Activated naive CD8-positive, alpha-beta T cell treated with anti-CD3 and anti-CD28 coated beads for 36 hours (primary cell): Measurements from ENCODE around the gene CAMK2G. TPM values are rescaled to one million over a fixed set of nuclear protein-coding genes. Genes with fewer than 3 reads are reported as not detected.
A peak's percentile ranks its signal among the peaks of the same experiment; 100 is the strongest.

ENCODE experiments used
- DNase-seq: peaks from one replicate; pipeline ENCODE4 v3.0.0; 2021
- H3K27ac Mint-ChIP-seq: one replicate; pipeline ENCODE4 v1.8.0; 2022; ENCODE audit warnings: mild to moderate bottlenecking, moderate library complexity, mixed read lengths
- H3K27me3 Mint-ChIP-seq: one replicate; pipeline ENCODE4 v1.8.0; 2022; ENCODE audit warnings: mild to moderate bottlenecking, mixed read lengths
- H3K36me3 Mint-ChIP-seq: one replicate; pipeline ENCODE4 v1.8.0; 2021; ENCODE audit warnings: mild to moderate bottlenecking, mixed read lengths
- H3K4me1 Mint-ChIP-seq: one replicate; pipeline ENCODE4 v1.8.0; 2021; ENCODE audit warnings: mixed read lengths
- H3K4me3 Mint-ChIP-seq: one replicate; pipeline ENCODE4 v1.8.0; 2022; ENCODE audit warnings: mild to moderate bottlenecking, moderate library complexity, mixed read lengths
- H3K9me3 Mint-ChIP-seq: one replicate; pipeline ENCODE4 v1.8.0; 2022; ENCODE audit warnings: mixed read lengths
- total RNA-seq, 2 experiments: library from RNA; stranded (reverse); gene quantifications; one replicate each; pipeline ENCODE4 v1.2.3, GENCODE V29; 2021

CAMK2G gene
- total RNA-seq, 2 experiments from 2014 or later, result 16.5 to 17.4 TPM

DNA sequence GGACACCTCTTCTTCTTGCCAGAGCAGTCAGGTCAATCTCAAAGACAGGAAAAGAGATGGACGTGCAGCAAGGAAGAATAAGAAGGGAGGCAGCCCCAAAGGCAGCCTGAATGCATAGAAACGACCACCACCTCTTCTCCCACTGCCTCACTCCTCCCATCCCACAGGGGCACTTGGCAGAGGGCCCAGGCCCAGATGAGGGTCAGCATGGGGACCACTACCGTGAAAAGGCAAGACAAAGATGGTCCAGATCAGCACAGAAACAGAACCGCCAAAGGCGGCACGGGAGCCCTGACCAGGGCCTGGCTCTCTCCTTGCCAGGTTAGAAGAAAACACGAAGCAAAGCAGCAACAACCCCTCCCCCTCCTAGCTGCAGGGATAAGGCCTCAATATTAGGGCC is 61.0 kb downstream of the CAMK2G start:
- no peaks in the 10 kb centered on the region for H3K27me3 Mint-ChIP-seq
- no peak overlapping the region for H3K4me3 Mint-ChIP-seq
- H3K4me1 Mint-ChIP-seq, result peaks cover 19% of the 10 kb centered on the region
- H3K9me3 Mint-ChIP-seq, result no peaks in the 10 kb centered on the region
- H3K36me3 Mint-ChIP-seq, result peaks cover 21% of the 10 kb centered on the region
- no peak overlapping the region for H3K27ac Mint-ChIP-seq
- no peak for DNase-seq

GRCh38 chr10:73812657-73813056 is 61.7 kb downstream of the CAMK2G start:
- DNase-seq, result no peak
- H3K27ac Mint-ChIP-seq, result peak overlapping the region; percentile 13
- H3K4me3 Mint-ChIP-seq, result no peak overlapping the region
- H3K4me1 Mint-ChIP-seq, result peaks cover 25% of the 10 kb centered on the region
- H3K36me3 Mint-ChIP-seq, result peaks cover 21% of the 10 kb centered on the region
- H3K27me3 Mint-ChIP-seq, result no peaks in the 10 kb centered on the region
- no peaks in the 10 kb centered on the region for H3K9me3 Mint-ChIP-seq

DNA sequence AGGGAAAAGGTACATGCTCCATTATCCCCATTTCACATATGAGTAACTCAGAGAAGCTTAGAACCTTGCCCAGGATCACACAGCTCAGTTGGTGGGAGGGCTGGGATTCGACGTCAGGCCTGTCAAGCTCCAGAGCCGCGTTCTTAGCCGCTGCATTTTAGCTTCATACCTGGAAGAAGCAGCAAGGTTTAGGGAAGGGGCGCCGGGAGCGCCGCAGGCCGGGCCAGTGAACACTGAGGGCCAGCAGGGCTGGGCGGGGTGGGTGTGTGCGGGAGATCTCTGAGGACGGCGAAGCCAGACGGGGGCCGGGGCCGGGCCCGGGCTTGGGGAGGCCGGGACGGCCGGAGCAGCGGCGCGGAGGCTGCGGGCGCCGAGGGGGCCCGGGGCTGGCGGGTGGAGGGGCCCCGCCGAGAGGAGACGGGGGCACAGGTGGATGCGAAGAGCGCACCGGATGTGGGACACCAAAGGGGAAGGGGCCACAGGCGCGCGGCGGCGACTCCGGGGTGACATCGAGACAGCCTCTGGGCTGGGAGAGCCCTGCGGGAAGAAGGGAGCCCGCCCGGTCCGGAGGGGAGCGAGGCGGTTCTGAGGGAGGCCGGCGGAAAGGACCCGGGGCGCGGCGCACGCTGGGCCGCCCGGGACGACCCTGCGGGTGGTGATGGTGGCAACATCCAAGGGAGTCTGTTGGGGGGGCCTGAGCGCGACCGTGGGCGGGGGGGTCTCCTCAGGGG is 63.5 kb downstream of the CAMK2G start:
- Mint-ChIP-seq H3K4me1 (peaks cover 37% of the 10 kb centered on the region), H3K9me3 (no peaks in the 10 kb centered on the region), H3K36me3 (peaks cover 29% of the 10 kb centered on the region), H3K4me3 (peak overlapping the region; percentile 93), H3K27ac (peak overlapping the region; percentile 99), H3K27me3 (no peaks in the 10 kb centered on the region)
- peak; percentile 67 for DNase-seq

- Mint-ChIP-seq H3K27ac (peak overlapping the region; percentile 99), H3K36me3 (peaks cover 29% of the 10 kb centered on the region), H3K27me3 (no peaks in the 10 kb centered on the region), H3K4me1 (peaks cover 38% of the 10 kb centered on the region), H3K9me3 (no peaks in the 10 kb centered on the region), H3K4me3 (peak overlapping the region; percentile 93)
- DNase-seq, result no peak
These were observed 64.0 kb downstream of the CAMK2G start for GRCh38 chr10:73810358-73810734.

- H3K36me3 Mint-ChIP-seq, result peaks cover 31% of the 10 kb centered on the region
- H3K4me1 Mint-ChIP-seq, result peaks cover 40% of the 10 kb centered on the region
- H3K27me3 Mint-ChIP-seq, result no peaks in the 10 kb centered on the region
These were observed 65.1 kb downstream of the CAMK2G start for GRCh38 chr10:73809061-73809818.

DNA sequence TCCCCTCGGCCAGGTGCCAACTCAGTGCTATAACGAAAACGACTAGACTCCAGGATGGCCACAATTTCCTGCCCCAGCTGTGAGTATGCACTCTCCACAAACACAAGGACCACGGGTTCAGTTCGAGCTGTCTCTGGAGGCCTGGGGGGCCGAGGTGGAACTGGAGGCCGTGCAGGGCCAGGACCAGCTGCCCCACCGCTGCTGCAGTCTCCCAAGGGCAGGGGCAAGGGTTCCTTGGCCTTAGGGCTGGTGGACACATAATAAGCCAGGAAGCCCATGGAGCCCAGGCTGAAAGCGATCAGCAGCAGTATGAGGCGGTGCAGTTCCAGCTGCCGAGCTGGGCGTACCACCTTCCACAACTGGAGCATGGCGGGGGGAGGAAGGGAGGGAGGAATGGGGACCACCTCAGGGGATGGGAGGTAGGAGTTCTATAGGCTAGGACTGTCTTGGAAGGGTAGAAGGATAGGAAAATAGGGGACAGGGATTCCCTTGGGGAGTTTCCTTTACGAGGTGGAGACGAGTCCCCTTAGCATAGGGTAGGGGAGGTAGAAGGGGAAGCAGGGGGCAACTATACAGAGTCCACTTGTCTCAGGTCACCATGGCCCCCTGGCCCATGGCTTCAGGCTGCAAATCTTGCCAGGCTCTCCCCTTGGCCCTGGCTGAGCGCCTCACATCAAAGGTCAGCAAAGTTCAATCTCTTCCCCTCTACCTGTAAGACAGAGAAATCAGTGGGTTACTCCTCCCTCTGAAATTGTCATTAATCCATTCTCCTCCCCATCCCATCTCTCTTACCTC is 66.1 kb downstream of the CAMK2G start:
- Mint-ChIP-seq H3K4me1 (peaks cover 48% of the 10 kb centered on the region), H3K9me3 (no peaks in the 10 kb centered on the region), H3K4me3 (peak overlapping the region; percentile 7), H3K27ac (no peak overlapping the region), H3K27me3 (no peaks in the 10 kb centered on the region), H3K36me3 (peaks cover 38% of the 10 kb centered on the region)
- DNase-seq, result no peak

More at GRCh38 chr10:73809061-73809818, 65.1 kb downstream of the CAMK2G start:
- H3K9me3 Mint-ChIP-seq, result no peaks in the 10 kb centered on the region
- DNase-seq, result no peak
- peak overlapping the region; percentile 93 for H3K4me3 Mint-ChIP-seq
- H3K27ac Mint-ChIP-seq, result peak overlapping the region; percentile 99

GRCh38 chr10:73807471-73807870 is 66.9 kb downstream of the CAMK2G start:
- Mint-ChIP-seq H3K27me3 (no peaks in the 10 kb centered on the region), H3K4me1 (peaks cover 54% of the 10 kb centered on the region), H3K27ac (no peak overlapping the region), H3K36me3 (peaks cover 44% of the 10 kb centered on the region), H3K9me3 (no peaks in the 10 kb centered on the region), H3K4me3 (no peak overlapping the region)
- DNase-seq, result no peak

DNA sequence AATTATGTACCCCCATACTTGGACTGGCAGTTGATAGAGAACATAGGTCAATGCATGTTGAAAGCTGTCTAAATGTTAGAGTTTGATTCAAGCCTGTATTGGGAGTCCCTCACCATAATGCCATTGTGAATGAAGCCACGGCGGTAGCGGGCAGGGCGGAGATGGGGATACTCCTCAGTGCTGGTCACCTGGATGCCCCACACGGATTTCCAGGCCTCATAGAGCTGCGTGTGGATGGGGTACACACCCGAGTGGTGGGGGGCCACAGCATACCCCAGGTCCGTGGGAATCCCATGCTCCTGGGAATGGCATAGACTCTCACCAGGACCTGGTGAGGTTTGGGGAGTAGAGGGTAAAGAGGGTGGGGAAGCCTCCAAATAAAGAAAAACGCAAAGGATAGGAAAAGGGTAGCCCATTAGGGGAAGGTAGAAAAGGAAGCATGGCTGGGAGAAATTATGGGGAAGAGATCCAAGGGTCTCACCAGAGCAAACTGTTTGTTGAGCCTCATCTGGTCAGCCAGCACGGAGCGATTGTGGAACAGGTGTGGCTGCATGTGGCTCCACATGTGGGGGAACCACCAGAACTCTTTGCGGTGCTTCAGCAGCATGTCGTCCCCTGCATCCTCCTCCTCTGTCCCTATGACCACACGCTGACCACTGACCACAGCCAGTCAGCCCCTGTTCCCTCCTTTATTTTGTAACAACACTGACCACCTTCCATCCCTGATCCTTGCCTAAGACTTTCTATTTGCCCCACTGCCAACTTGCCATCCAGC is 68.0 kb downstream of the CAMK2G start:
- DNase-seq, result no peak
- H3K36me3 Mint-ChIP-seq, result peaks cover 47% of the 10 kb centered on the region
- H3K4me3 Mint-ChIP-seq, result peak overlapping the region; percentile 1
- no peaks in the 10 kb centered on the region for H3K27me3 Mint-ChIP-seq
- H3K9me3 Mint-ChIP-seq, result no peaks in the 10 kb centered on the region
- peak overlapping the region; percentile 10 for H3K27ac Mint-ChIP-seq
- peaks cover 54% of the 10 kb centered on the region for H3K4me1 Mint-ChIP-seq

DNA sequence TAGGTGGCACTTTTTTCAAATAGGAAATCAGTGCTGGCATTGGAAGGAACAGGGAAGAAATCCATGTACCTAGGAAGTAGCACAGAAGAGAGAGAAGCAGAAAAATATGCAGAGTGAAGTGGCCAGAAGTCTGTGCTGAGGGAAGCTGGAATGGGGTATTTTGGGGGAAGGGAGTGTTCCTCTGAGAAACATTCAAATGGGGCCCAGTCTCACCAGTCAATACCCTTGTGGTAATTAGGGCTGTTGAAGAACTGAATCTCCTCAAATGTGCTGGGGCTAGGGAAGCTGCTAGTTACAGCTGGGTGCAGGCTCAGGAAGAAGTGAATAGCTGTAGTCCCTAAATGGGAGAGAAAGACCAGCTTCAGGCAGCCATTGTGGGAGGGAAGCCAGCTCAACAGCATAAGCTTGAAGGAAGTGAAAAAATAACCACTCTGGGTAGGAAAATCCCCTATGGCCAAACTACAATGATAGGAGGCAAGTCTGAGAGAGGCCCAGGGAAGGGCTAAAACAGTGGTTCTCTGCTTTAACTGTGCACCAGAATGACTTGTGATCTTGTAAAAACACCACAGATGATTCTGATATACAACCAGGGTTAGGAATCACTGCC is 70.6 kb downstream of the CAMK2G start:
- Mint-ChIP-seq H3K36me3 (peaks cover 32% of the 10 kb centered on the region), H3K27ac (peak overlapping the region; percentile 73), H3K27me3 (no peaks in the 10 kb centered on the region), H3K9me3 (no peaks in the 10 kb centered on the region), H3K4me1 (peaks cover 39% of the 10 kb centered on the region), H3K4me3 (no peak overlapping the region)
- DNase-seq, result no peak

DNA sequence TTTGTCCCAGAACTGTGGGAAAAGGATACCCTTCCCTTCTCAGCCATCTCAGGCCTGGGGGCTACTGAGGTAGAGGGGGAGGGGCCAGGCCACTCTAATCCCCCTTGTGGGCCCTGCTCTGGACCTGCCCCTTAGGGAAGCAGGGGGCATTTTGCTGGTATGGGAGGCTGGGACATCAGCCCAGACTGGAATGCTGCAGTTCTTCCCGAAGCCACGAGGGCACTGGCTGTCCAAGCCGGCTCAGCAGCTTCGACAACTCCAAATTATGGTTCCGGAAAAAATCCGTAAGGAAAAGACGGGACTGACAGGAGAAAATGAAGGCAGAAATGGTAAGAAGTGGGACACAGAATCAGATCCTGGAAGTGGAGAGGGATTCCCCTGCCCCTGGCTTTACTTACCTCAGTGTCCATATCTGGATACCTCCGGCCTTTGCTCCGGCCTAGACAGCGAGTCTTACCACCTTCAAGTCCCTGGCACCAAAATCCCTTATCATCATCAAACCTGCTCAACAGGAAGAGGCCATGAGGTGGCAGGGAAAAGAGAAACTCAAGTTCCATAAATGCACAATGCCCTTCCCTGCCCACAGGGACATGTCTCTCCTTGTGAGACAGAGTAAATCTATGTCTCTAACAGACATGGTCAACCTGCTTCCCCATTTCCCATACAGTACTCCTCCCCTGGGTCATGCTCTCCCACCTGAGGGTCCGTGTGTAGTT is 71.9 kb downstream of the CAMK2G start:
- H3K27ac Mint-ChIP-seq, result peak overlapping the region; percentile 73
- DNase-seq, result no peak
- peaks cover 26% of the 10 kb centered on the region for H3K4me1 Mint-ChIP-seq
- no peaks in the 10 kb centered on the region for H3K9me3 Mint-ChIP-seq
- H3K4me3 Mint-ChIP-seq, result no peak overlapping the region
- peaks cover 30% of the 10 kb centered on the region for H3K36me3 Mint-ChIP-seq
- no peaks in the 10 kb centered on the region for H3K27me3 Mint-ChIP-seq

DNA sequence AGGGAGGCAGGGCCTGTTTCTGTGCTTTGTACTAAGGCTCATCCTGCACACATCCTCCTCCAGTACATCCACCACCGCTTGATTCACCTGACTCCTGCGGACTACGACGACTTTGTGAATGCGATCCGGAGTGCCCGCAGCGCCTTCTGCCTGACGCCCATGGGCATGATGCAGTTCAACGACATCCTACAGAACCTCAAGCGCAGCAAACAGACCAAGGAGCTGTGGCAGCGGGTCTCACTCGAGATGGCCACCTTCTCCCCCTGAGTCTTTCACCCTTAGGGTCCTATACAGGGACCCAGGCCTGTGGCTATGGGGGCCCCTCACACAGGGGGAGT is 73.1 kb downstream of the CAMK2G start:
- H3K4me1 Mint-ChIP-seq, result peaks cover 17% of the 10 kb centered on the region
- no peaks in the 10 kb centered on the region for H3K9me3 Mint-ChIP-seq
- H3K27ac Mint-ChIP-seq, result peak overlapping the region; percentile 39
- H3K4me3 Mint-ChIP-seq, result no peak overlapping the region
- peaks cover 20% of the 10 kb centered on the region for H3K36me3 Mint-ChIP-seq
- H3K27me3 Mint-ChIP-seq, result no peaks in the 10 kb centered on the region
- no peak for DNase-seq

DNA sequence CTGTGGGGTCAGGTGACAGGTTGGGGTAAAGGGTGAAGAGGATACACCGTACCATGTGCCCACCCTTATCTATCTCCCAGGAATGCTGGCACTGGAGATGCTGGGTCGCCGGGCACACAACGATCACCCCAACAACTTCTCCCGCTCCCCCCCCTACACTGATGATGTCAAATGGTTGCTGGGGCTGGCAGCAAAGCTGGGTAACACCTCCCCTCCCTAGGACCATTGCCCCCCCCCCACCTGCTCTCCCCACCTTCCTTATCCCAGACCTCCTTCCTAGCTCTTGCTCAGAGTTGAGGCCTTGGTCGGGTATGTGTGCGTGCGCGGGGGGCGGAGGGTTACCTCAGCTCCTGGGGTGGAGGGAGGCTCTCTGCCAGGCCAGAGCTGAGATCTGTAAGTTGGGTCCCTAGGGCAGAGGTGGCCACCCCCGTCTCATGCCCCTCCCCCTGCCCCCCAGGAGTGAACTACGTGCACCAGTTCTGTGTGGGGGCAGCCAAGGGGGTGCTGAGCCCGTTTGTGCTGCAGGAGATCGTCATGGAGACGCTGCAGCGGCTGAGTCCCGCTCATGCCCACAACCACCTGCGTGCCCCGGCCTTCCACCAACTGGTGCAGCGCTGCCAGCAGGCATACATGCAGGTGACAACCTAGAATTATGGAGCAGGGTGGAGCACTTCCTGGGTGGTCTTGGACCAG is 73.6 kb downstream of the CAMK2G start:
- H3K9me3 Mint-ChIP-seq, result no peaks in the 10 kb centered on the region
- H3K4me3 Mint-ChIP-seq, result no peak overlapping the region
- no peak for DNase-seq
- H3K27ac Mint-ChIP-seq, result no peak overlapping the region
- H3K36me3 Mint-ChIP-seq, result peaks cover 20% of the 10 kb centered on the region
- no peaks in the 10 kb centered on the region for H3K27me3 Mint-ChIP-seq
- H3K4me1 Mint-ChIP-seq, result peaks cover 17% of the 10 kb centered on the region

DNA sequence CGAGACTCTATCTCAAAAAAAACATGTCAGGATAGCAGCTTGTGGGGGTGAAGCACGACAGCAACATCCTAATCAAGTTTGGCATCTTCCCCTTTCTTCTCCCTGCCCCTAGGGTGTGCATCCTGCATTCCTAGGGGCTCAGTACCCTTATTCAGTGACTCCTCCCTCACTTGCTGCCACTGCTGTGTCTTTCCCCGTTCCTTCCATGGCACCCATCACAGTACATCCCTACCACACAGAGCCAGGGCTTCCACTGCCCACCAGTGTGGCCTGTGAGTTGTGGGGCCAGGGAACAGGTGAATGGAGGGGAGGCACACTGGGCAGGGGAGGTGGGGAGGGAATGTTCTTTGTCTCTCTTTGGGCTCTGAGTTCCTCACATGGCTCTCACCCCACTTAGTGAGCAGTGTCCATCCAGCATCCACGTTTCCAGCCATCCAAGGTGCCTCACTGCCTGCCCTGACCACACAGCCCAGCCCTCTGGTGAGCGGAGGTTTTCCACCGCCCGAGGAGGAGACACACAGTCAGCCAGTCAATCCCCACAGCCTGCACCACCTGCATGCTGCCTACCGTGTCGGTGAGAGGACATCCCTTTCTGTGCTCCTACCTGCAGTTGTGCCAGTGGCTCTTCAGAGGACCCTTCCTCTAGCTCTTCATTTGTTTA is 74.3 kb downstream of the CAMK2G start:
- Mint-ChIP-seq H3K27ac (no peak overlapping the region), H3K4me1 (peaks cover 16% of the 10 kb centered on the region)

More for the DNA sequence above, 74.3 kb downstream of the CAMK2G start:
- Mint-ChIP-seq H3K36me3 (peaks cover 20% of the 10 kb centered on the region), H3K27me3 (no peaks in the 10 kb centered on the region), H3K4me3 (no peak overlapping the region), H3K9me3 (no peaks in the 10 kb centered on the region)
- DNase-seq, result no peak
